Cardiac fibroblast (primary cell): Measurements from ENCODE around the gene NEK6.

Experiments
- DNase-seq, 2 donors: peaks; one replicate each; pipeline versions ENCODE4 v3.0.0 to v3.0.0-alpha.2; 2010; ENCODE audit warnings: low read depth in 2 of 2
- H3K4me3 ChIP-seq, 2 donors: replicated peaks in 1 of 2; 1 replicate in 1 of 2; 2 replicates in 1 of 2; pipeline ENCODE4 v1.5.1; 2011; ENCODE audit warnings: low read depth in 2 of 2, low read length in 2 of 2, mild to moderate bottlenecking in 2 of 2, moderate library complexity in 1 of 2
- TF ChIP-seq, protein P1 (sequence below): IDR thresholded peaks from one replicate; pipeline ENCODE4 v1.5.1; 2011; ENCODE audit warnings: low read depth, mild to moderate bottlenecking, low read length, inconsistent platforms

Gene NEK6

DNA sequence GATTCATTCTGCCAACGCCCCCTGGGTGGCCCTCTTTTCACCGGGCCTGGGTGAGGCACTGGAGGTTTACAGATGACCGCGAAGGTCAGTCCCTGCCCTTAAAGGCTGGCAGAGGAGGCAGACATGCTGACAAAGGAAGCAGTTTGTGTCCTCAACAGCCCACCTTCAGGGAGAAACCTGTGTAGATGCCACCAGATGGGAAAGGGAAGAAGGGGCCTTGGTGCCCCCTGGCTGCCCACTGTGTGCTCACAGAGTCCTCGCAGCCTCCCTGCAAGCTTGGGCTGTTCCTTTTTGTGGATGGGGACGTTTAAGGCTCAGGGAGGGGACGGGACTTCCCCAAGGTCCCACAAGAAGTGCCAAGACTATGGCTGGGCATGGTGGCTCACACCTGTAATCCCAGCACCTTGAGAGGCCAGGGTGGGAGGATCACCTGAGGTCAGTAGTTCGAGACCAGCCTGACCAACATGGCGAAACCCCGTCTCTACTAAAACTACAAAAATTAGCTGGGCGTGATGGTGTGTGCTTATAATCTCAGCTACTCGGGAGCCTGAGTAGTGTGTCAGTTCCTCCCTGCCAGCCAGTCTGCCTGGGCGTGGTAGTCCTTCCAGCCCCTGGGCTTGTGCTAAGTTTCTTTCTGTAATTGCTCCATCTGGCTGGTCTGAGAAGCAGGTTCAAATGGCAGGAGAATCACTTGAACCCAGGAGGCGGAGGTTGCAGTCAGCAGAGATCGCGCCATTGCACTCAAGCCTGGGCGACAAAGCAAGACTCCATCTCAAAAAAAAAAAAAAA lies 36.2 kb downstream of the NEK6 start:
- H3K4me3 ChIP-seq: no peak overlapping the region
- peak in 1 of 2 donors; percentile 41 for DNase-seq
- TF ChIP-seq, protein P1, sequence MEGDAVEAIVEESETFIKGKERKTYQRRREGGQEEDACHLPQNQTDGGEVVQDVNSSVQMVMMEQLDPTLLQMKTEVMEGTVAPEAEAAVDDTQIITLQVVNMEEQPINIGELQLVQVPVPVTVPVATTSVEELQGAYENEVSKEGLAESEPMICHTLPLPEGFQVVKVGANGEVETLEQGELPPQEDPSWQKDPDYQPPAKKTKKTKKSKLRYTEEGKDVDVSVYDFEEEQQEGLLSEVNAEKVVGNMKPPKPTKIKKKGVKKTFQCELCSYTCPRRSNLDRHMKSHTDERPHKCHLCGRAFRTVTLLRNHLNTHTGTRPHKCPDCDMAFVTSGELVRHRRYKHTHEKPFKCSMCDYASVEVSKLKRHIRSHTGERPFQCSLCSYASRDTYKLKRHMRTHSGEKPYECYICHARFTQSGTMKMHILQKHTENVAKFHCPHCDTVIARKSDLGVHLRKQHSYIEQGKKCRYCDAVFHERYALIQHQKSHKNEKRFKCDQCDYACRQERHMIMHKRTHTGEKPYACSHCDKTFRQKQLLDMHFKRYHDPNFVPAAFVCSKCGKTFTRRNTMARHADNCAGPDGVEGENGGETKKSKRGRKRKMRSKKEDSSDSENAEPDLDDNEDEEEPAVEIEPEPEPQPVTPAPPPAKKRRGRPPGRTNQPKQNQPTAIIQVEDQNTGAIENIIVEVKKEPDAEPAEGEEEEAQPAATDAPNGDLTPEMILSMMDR: peak; percentile 31

DNA sequence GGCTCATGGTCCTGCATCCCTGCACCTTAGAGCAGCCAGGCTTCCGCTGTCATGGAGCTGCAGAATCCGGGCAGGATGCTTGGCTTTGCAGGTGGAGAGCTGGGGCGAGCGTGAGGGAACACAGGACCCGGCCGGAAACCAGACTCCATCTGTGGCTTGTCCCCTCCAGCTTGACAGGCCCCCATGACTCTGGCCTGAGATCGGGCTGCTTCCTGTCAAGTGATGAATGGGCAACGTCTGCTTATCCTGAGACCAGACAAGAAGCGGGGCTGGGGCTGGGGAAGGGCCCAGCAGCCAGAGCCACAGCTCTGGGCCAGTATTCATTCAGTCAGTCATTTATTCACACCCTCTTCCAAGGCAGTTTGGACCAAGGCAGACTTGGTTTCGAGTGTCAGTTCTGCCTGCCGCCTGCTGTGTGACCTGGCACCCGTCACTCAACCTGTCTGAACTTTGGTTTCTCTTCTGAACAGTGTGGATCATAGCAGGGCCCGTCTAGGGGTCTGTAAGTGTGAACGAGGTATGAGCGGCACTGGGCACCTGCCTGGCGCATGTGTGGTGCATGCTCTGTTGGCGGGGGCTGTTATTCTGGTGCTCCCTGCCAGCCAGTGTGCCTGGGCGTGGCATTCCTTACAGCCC lies 37.5 kb downstream of the NEK6 start:
- peak in 1 of 2 donors; percentile 63 for DNase-seq
- TF ChIP-seq, protein P1: no peak
- H3K4me3 ChIP-seq: no peak overlapping the region

DNA sequence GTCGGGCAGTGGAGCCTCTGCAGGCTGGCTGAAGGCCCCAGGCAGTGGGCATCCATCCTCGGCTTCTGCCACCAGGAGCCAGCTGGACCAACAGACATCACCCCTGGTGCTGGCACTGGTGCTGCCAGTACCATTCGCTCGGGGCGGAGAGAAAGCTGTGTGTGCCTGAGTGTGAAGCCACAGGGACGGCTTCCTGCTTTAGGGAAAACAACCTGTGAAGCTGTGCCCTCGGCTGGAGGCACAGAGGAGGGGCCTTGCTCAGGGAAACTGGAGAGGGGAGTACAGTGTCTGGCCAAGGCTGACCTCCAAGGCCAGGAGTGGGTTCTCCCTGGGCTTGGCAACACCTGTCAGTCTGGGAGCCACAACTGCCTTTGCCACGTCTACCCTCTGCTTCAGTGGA lies 38.3 kb downstream of the NEK6 start:
- no peak for DNase-seq
- H3K4me3 ChIP-seq: no peak overlapping the region
- TF ChIP-seq, protein P1: no peak

DNA sequence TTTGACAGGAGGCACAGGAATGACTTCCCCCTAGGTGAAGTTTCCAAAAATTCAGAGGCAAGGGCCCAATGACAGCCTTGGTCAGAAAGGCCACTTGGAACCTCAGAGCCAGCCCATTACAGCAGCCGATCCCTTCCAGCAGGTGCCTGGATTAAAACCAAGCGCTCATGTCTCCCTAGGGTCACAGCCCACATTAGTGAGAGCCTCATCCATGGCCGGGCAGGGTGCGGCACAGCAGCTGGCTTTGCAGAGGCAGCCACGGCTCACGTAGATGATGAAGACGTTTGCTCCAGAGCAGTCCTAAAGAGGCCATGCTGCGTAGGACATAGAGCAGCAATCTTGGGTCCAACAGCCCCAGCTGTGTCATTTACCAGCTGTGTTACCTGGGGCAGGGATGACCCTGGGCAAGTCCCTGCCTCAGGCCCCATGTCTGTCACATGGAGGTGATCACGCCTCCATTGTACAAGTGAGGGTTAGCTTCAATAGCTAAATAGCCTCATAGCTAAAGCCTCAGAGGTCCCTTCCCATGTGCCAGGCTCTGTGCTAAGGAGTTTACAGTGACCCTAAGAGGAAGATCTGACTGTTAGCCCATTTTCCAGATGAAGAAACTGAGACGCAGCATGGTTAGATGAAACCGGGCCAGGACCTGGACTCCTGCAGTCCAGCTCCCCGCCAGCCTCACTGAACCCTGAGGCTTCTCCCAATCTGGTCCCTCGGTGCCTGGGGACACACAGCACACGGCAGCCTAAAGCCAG lies 39.2 kb downstream of the NEK6 start:
- TF ChIP-seq, protein P1: no peak
- DNase-seq: no peak
- no peak overlapping the region for H3K4me3 ChIP-seq

DNA sequence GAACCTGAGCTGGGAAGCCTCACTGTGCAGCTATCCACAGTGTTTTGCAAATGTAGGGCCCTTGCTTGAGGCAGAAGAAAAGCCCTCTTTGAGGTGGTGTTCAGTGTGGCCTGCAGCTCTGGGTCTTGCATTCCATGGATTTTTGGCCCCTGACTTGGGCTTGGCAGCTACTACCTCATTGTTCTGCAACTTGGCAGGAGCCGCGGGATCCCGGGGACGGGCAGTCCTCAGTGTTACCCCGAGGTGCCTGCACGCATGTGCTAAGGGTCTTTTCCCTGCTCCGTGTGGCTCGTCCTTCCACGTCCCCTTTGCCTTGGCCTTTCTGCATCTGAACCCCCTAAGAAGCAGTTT lies 39.8 kb downstream of the NEK6 start:
- TF ChIP-seq, protein P1: no peak

DNA sequence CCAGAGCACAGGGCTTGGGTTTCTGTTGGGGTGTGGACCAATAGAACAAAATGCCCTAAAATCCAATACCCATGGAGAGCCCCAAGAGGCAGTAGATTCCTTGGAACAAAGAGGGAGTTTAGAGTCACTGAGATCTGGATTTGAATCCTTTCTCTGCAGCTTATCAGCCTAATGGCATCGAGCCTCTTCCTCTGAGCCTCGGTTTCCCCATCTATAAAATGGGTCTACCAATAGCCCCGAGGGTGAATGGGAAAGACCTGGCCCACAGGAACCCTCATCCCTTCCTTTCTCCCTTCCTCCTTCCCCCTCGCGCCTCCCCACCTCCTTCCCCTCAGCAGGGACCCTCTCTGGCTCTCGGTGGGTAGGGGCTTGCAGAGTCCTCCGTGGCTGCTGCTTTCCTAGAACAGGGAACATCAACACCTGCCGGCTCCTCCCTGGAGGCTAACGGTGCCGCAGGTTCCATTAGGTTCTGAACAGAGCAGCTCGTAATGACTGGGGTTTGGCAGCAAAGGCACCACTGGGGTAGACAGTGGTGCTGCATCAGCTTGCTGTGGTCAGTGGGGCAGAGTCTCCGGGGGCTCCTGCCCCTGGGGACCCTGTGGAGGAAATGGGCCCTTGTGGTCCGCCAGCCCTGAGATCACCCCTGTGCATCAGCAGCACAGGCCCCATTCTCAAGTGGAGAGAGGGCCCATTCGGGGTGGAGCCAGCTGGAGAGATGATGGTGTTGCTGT lies 40.3 kb downstream of the NEK6 start:
- DNase-seq: no peak
- no peak overlapping the region for H3K4me3 ChIP-seq
- TF ChIP-seq, protein P1: no peak

More for the DNA sequence above, 39.8 kb downstream of the NEK6 start:
- H3K4me3 ChIP-seq: no peak overlapping the region
- peak; percentile 96 to 99 for DNase-seq
